ENCODE data around the gene MAD1L1. TPM values are rescaled to one million over a fixed set of nuclear protein-coding genes. Genes with fewer than 3 reads are reported as not detected.

Gene MAD1L1
- total RNA-seq, 1 experiment from 2014 or later, result 184 TPM

GRCh38 chr7:1902231-1902855 lies 330.4 kb downstream of the MAD1L1 start:
- no peak for DNase-seq (ENCODE audit: low read depth)

GRCh38 chr7:1901431-1902210 lies 331.1 kb downstream of the MAD1L1 start:
- DNase-seq (ENCODE audit: low read depth), result no peak

- no peak for DNase-seq (ENCODE audit: low read depth)
These were observed 331.9 kb downstream of the MAD1L1 start for GRCh38 chr7:1900847-1901246.

GRCh38 chr7:1899951-1900762 lies 332.6 kb downstream of the MAD1L1 start:
- DNase-seq (ENCODE audit: low read depth), result no peak

GRCh38 chr7:1899196-1899595 lies 333.5 kb downstream of the MAD1L1 start:
- peak; percentile 64 for DNase-seq (ENCODE audit: low read depth)

GRCh38 chr7:1898628-1899185 lies 334.0 kb downstream of the MAD1L1 start:
- no peak for DNase-seq (ENCODE audit: low read depth)

GRCh38 chr7:1897861-1898627 lies 334.7 kb downstream of the MAD1L1 start:
- DNase-seq (ENCODE audit: low read depth), result no peak

- no peak for DNase-seq (ENCODE audit: low read depth)
These were observed 335.5 kb downstream of the MAD1L1 start for GRCh38 chr7:1897076-1897860.

GRCh38 chr7:1895664-1896515 lies 336.9 kb downstream of the MAD1L1 start:
- no peak for DNase-seq (ENCODE audit: low read depth)

- DNase-seq (ENCODE audit: low read depth), result no peak
These were observed 337.7 kb downstream of the MAD1L1 start for GRCh38 chr7:1894906-1895663.

GRCh38 chr7:1894313-1894900 lies 338.3 kb downstream of the MAD1L1 start:
- DNase-seq (ENCODE audit: low read depth), result no peak

- DNase-seq (ENCODE audit: low read depth), result no peak
These were observed 339.3 kb downstream of the MAD1L1 start for GRCh38 chr7:1893451-1893850.

GRCh38 chr7:1893036-1893435 lies 339.7 kb downstream of the MAD1L1 start:
- no peak for DNase-seq (ENCODE audit: low read depth)

- DNase-seq (ENCODE audit: low read depth), result no peak
These were observed 340.5 kb downstream of the MAD1L1 start for GRCh38 chr7:1892011-1892965.

- no peak for DNase-seq (ENCODE audit: low read depth)
These were observed 342.2 kb downstream of the MAD1L1 start for GRCh38 chr7:1890289-1891235.

Data from HT1080 (cell line).